Ectodermal cell (in vitro differentiated cells): ENCODE measurements around the gene HTR3B.

ENCODE experiments used
- H3K27ac ChIP-seq: 2 replicates; pipeline ENCODE4 v1.7.0; 2013; ENCODE audit warnings: mild to moderate bottlenecking, low read depth, low read length; ENCODE audit not compliant: insufficient read depth, poor library complexity, severe bottlenecking
- H3K27me3 ChIP-seq: 2 replicates; pipeline ENCODE4 v1.7.0; 2013; ENCODE audit warnings: mild to moderate bottlenecking, low read length; ENCODE audit not compliant: insufficient read depth, control insufficient read depth, poor library complexity, severe bottlenecking
- H3K36me3 ChIP-seq: one replicate; pipeline ENCODE4 v1.7.0; 2013; ENCODE audit warnings: low read length; ENCODE audit not compliant: control insufficient read depth, insufficient read depth
- H3K4me1 ChIP-seq: one replicate; pipeline ENCODE4 v1.7.0; 2013; ENCODE audit warnings: low read length; ENCODE audit not compliant: control insufficient read depth, insufficient read depth
- H3K4me3 ChIP-seq: 2 replicates; pipeline ENCODE4 v1.7.0; 2013; ENCODE audit warnings: low read depth, low read length, control low read depth; ENCODE audit not compliant: insufficient read depth
- H3K9me3 ChIP-seq: 2 replicates; pipeline ENCODE4 v1.7.0; 2013; ENCODE audit warnings: mild to moderate bottlenecking, low read length, moderate library complexity; ENCODE audit not compliant: control insufficient read depth
- WGBS, 2 experiments: methylation state at CpG; one replicate each; pipeline ENCODE4 v1.1.7; 2013; ENCODE audit warnings: missing lambda C conversion rate in 2 of 2; 5-methylcytosine and 5-hydroxymethylcytosine counted together

Gene HTR3B

DNA sequence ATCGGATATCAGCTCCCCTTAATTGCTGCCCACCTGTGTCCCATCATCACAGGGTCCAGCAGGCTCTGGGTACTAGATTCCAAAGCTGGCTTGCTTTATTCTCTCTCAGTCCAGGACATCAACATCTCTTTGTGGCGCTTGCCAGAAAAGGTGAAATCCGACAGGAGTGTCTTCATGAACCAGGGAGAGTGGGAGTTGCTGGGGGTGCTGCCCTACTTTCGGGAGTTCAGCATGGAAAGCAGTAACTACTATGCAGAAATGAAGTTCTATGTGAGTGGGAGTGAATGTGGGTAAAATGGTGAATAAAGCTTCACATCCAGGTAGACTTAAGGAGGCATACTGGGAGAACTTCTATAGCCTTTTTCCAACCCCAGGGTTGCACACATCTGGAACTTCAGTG is 81.3 kb downstream of the HTR3B start:
- no peaks in the 10 kb centered on the region for H3K4me1 ChIP-seq
- no peak overlapping the region for H3K4me3 ChIP-seq
- no peak overlapping the region for H3K27ac ChIP-seq
- H3K9me3 ChIP-seq = no peaks in the 10 kb centered on the region
- H3K36me3 ChIP-seq = no peaks in the 10 kb centered on the region
- no peaks in the 10 kb centered on the region for H3K27me3 ChIP-seq
- 95 to 96% methylated on average over 4 of the region's 4 CpGs for WGBS, 2 experiments

DNA sequence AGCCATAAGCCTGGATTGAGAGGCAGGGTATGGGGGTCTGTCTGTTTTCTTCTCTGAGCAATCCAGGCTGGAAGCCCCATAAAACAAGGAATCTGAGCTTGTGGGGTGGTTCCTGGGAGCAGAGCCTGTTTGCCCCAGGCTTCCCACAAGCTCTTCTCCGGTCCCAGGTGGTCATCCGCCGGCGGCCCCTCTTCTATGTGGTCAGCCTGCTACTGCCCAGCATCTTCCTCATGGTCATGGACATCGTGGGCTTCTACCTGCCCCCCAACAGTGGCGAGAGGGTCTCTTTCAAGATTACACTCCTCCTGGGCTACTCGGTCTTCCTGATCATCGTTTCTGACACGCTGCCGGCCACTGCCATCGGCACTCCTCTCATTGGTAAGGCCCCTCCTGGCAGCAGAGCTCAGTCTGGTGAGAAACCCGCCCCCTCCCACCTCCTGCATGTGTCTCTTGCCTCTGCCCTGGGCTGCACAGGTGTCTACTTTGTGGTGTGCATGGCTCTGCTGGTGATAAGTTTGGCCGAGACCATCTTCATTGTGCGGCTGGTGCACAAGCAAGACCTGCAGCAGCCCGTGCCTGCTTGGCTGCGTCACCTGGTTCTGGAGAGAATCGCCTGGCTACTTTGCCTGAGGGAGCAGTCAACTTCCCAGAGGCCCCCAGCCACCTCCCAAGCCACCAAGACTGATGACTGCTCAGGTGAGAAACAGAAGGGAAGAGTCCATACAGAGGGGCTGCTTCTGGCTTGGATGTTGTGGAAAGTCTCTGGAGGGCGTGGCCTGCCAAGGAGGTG is 82.0 kb downstream of the HTR3B start:
- no peak overlapping the region for H3K27ac ChIP-seq
- 91 to 92% methylated on average over 18 of the region's 18 CpGs for WGBS, 2 experiments
- no peaks in the 10 kb centered on the region for H3K36me3 ChIP-seq
- no peaks in the 10 kb centered on the region for H3K4me1 ChIP-seq
- no peak overlapping the region for H3K4me3 ChIP-seq
- H3K27me3 ChIP-seq = no peaks in the 10 kb centered on the region
- H3K9me3 ChIP-seq = no peaks in the 10 kb centered on the region

DNA sequence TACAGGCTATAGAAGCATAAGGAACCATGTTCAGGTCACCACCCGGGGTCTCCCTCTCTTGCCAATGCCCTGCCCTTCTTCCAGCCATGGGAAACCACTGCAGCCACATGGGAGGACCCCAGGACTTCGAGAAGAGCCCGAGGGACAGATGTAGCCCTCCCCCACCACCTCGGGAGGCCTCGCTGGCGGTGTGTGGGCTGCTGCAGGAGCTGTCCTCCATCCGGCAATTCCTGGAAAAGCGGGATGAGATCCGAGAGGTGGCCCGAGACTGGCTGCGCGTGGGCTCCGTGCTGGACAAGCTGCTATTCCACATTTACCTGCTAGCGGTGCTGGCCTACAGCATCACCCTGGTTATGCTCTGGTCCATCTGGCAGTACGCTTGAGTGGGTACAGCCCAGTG is 84.8 kb downstream of the HTR3B start:
- Histone ChIP-seq H3K9me3 (no peaks in the 10 kb centered on the region), H3K4me1 (peaks cover 7% of the 10 kb centered on the region), H3K4me3 (no peak overlapping the region), H3K27ac (no peak overlapping the region), H3K27me3 (no peaks in the 10 kb centered on the region), H3K36me3 (no peaks in the 10 kb centered on the region)
- WGBS, 2 experiments = 88 to 89% methylated on average over 15 of the region's 15 CpGs

DNA sequence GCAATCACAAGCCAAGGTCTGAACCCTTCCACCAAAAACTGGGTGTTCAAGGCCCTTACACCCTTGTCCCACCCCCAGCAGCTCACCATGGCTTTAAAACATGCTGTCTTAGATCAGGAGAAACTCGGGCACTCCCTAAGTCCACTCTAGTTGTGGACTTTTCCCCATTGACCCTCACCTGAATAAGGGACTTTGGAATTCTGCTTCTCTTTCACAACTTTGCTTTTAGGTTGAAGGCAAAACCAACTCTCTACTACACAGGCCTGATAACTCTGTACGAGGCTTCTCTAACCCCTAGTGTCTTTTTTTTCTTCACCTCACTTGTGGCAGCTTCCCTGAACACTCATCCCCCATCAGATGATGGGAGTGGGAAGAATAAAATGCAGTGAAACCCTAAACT is 85.3 kb downstream of the HTR3B start:
- Histone ChIP-seq H3K36me3 (no peaks in the 10 kb centered on the region), H3K4me3 (no peak overlapping the region), H3K27ac (no peak overlapping the region), H3K4me1 (peaks cover 7% of the 10 kb centered on the region), H3K27me3 (no peaks in the 10 kb centered on the region), H3K9me3 (no peaks in the 10 kb centered on the region)
- WGBS, 2 experiments = 89 to 92% methylated on average over 2 of the region's 2 CpGs

DNA sequence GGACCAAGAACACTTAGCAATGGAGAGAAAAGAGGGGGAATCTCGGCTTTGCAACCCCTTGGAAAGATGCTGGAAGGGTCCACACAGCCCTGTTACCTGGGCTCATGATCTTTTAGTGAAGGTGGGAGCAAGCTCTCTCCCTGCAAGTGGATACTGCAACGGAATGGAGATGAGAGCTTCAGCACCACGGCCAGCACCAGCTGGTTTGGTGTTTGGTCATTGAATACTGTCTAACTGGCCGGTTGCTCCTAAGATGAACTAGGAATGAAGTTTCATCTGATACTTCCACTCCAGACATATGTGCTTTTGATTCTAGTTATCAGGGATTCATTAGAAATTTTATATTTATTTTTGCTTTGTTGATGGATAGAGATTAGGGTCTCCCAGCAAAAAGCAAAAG is 86.6 kb downstream of the HTR3B start:
- no peak overlapping the region for H3K27ac ChIP-seq
- H3K36me3 ChIP-seq = no peaks in the 10 kb centered on the region
- no peaks in the 10 kb centered on the region for H3K27me3 ChIP-seq
- no peak overlapping the region for H3K4me3 ChIP-seq
- peaks cover 7% of the 10 kb centered on the region for H3K4me1 ChIP-seq
- WGBS, 2 experiments = 30 to 34% methylated on average over 4 of the region's 4 CpGs
- no peaks in the 10 kb centered on the region for H3K9me3 ChIP-seq

DNA sequence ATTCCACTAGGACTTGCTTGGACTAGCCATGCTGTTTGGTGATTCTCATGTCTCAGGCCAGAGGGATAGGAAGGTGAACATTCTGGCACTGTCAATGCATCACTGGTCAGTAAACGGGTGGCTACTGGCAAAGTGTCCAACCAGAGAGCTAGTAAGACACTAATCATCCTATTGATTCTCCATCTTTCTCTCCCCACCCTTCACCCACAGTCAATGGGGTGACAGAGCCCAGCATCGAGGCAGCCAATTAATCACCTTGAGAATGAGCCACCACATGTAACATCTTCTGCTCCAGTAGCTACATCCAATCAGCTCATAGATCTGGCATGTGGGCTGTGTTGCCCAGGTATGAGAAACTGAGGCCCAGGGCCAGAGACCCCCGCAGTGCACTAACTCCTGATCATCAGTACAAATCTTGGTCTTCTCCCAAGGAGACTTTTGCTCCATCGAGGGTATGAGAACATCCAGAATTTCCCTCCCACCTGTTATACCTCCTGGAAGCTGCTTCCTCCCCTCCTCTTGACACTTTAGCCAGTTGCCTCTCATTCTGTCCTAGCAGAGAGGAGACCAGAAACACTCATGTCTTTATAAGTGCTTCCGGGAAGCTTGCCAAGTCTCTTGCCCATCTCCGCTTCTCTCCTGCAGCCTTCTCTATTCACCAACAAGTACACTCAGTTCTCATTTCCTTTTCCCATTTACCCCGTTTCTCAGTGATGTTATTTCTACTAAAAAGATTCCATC is 87.3 kb downstream of the HTR3B start:
- H3K9me3 ChIP-seq = no peaks in the 10 kb centered on the region
- H3K4me3 ChIP-seq = no peak overlapping the region
- no peak overlapping the region for H3K27ac ChIP-seq
- H3K4me1 ChIP-seq = peaks cover 7% of the 10 kb centered on the region
- WGBS, 2 experiments = 90 to 93% methylated on average over 7 of the region's 7 CpGs
- no peaks in the 10 kb centered on the region for H3K27me3 ChIP-seq
- no peaks in the 10 kb centered on the region for H3K36me3 ChIP-seq

DNA sequence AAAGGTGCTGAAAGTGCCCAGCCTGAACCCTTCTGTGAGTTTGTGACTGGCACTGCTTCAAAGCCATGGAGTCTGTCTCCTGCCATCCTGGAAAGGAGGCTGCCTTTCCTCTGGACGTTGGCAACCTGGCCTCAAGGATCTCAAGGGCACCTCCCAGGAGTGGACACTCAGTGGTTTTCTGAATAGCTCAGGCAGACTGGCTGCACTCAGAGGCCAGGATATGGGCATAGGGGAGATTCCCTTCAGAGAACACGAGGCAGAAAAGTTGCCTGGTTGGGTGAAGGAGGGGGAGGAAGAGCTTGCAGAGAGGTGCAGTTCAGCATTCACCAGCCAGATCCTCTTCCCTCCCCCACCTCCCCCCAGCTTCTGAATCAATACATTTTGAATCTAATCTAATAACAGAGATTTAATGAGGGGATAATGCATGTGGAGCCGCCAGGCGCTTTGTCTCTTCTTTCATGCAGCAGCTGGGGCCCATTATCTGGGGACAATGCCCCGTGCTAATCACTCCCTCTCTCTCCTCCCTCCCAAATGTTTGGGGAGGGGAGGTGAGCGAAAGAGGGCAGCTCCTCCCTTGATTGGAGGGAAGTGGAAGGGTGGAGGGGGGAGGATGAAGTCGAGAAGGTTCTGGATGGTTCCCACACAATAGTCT is 88.0 kb downstream of the HTR3B start:
- Histone ChIP-seq H3K27me3 (no peaks in the 10 kb centered on the region), H3K36me3 (no peaks in the 10 kb centered on the region), H3K27ac (no peak overlapping the region), H3K4me3 (no peak overlapping the region), H3K9me3 (no peaks in the 10 kb centered on the region), H3K4me1 (peaks cover 7% of the 10 kb centered on the region)
- 21 to 38% methylated on average over 4 to 7 of the region's 7 CpGs for WGBS, 2 experiments

DNA sequence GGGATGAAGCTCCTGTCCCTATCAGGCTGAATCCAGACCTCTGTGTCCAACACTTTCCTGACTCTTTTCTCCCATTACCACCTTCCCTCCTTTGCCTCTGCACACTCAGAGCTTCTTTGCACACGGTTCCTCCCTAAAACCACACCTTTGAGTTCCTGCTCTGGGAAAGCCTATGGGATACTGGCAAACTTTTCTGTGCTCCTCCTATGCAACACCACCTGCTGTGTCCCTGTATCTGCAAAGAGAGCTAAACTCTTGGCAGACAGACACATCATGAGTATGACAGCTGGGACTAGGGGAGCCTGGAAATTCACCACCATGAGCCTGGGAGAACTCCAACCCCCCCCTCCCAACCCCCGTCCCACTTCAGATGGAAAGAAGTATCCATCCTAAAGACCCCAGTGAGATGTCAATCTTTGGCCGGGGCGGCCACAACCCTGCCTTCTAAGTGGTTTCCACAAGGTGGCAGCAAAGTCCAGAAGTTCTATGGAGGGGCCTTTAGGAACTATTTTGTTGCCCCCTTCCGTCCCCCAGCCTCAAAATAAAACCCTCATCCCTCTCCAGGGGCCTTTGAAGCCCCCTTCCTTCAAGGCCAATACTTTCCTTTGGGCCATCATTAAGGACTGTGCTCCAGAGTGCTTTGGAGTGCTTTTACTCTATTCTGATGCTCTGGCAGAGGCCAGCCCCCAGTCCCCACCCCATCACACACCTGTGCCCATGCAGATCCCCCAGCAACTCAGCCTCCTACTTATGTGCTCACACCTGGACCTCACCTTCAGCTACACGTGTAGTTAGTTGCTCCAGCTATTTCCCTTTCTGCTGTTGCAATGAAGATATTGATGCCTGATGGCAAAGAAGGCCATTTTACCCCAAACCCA is 89.7 kb downstream of the HTR3B start:
- Histone ChIP-seq H3K4me1 (peaks cover 13% of the 10 kb centered on the region), H3K36me3 (no peaks in the 10 kb centered on the region), H3K4me3 (no peak overlapping the region), H3K27me3 (no peaks in the 10 kb centered on the region), H3K27ac (no peak overlapping the region), H3K9me3 (no peaks in the 10 kb centered on the region)
- 8 to 11% methylated on average over 6 of the region's 6 CpGs for WGBS, 2 experiments
